ENCODE results near the gene ISLR2.

ISLR2 gene

DNA sequence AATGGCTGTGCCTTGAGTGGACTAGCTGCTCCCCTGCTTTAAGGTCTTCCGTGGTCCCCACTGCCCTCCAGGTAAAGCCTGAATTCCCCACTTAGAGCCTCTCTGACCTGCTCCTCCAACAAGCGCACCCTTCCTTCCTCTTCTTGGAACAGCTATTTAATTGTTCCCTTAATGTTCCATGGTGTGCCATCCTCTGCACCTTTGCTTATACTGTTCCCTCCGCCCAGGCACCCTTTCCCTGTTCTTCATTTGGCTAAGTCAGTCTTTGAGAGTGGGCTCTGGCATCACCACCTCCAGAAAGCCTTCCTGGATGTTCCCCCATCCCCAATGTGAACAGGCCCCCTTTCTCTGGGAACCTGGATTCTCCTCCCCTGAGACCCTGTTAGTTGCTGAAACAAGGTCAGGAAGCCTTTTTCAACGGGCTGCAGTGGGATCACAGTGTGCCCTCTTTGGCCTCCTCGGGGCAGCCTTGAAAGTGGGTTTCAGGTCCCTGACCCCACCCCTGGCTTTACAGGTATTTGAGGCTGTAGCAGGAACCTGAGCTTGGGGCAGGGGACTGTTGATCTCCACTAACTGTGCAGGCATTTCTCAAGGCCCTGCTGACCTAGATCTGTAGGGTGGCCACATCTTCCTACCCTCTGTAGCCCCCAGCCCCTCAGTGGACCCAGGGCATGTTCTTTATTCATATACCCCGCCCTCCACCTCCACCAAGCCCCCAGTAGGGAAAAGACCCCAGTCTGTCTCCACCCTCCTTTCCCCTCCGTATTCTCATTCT, 48.1 kb downstream of the ISLR2 start:
- DNase-seq: no peak

DNA sequence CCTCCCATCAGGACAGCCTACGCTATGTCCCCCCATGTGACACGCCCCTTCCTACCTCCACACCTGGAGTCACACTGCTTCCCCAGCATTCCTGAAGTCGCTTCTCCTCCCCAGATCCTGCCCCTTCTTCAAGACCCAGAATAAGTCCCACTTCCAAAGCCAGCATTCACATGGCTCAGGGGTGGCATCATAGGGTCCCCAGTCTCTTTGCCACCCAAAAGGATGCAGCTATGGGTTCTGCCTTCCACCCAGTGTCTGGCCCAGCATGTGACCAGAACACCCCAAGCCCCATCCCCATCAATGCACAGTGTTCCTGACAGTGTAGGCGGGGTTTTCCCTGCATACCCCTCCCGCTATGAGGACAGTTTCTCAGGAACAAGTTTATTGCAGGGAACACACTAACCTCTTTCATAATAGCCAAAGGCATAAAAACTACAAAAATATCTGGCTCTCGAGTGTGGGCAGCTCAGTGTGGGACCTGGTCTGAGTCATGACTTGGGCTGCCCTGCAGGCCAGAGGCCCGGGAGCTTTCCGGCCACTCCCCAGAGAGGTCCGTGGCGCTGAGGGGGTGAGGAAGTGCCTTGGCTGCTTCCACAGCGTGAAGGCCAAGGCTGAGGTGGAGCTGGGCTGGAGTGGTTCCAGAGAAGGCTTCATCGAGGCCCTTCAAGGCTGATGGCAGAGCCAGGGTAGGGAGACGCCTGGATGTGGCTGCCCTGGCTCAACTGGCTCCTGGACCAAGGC, 48.9 kb downstream of the ISLR2 start:
- no peak for DNase-seq

DNA sequence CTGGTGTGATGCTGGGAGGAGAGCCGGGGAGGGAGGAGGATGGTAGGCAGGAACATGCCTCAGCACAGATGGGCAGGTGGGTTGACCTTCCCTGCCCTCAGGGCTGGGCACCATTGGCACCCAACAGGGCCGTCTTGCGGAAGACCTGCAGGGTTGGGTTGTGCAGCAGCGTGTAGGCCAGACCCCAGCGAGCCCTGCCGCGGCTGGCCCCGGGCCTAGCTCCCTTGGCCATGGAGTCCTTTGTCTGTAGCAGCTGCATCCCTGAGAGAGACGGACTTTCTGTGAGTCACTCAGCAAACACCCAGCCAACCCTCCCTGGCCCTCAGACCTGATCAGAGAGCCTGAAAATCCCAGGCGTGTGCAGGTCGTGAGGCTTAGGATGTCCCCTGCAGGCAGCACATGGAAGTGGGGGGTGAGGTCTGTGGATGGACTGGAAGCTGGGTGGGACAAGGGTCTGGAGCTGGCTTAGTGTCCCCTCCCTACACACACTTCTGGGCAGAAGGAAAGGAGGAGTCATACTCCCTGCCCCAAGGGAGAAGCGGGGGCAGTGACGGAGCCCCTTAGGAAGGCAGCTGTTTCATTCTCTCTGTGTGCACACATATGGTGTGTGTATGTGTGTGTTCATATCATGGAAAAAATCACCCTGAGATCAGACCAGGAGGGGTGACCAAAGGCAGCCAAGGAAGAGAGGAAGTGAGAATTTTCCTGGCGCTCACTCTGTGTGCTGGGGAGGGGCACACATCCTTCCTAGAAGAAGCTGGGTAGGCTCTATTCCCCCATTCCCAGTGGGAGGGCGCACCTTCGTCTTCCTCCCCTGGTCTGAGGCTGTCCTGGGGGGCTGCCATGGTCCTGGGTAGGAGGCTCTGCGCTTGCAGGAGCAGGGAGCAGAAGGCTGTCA, 49.8 kb downstream of the ISLR2 start:
- DNase-seq: no peak

DNA sequence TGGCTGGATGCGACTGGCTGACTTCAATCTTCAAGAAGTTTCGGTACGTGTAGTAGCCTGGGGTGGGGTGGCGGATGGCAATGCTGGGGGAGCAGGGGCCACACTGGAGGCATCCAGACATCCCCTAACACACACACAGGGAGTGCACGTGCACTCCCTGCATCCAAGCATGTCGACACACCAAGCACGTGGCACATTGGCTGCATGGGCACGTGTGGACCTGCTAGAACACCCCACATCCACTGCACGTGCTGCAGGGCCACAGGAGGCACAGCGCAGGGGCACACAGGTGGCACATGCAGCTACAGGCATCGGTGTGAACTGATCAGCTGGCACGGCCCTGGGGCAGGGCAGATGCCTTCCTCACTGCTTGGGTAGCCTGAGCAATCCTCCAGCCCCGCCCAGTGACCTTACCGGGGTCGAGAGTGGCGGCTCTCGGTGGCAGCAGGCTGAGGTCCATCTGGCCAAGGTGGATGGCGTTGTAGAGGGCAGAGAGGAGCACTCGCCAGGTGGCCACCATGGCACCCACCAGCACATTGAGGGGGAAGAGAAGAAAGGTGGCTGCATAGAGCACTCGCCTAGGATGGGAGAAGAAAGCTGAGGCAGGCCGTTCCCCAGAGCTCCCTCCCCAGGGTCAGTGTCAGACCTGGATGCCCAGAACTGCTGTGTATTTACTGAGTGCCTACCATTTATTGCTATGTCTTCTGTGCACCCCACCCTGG, 50.7 kb downstream of the ISLR2 start:
- no peak for DNase-seq

DNA sequence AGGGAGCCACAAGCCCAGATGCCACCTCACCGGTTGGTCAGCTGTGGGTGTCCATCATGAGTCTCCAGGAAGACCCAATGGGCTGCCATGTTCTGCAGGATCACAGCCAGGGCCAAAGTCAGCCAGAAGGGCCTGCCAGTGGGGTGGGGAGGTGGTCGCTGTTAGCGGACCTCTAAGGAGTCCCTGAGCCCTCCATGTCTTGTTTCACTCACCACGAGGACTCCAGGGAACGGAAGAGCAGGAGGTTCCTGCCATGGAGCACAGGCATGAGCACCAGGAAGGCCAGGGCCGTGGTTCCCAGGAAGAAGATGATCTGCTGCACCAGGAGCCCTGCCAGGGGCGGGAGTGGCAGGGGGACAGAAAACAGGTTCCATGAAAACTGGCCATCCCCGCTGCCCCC, 51.7 kb downstream of the ISLR2 start:
- DNase-seq: no peak

DNA sequence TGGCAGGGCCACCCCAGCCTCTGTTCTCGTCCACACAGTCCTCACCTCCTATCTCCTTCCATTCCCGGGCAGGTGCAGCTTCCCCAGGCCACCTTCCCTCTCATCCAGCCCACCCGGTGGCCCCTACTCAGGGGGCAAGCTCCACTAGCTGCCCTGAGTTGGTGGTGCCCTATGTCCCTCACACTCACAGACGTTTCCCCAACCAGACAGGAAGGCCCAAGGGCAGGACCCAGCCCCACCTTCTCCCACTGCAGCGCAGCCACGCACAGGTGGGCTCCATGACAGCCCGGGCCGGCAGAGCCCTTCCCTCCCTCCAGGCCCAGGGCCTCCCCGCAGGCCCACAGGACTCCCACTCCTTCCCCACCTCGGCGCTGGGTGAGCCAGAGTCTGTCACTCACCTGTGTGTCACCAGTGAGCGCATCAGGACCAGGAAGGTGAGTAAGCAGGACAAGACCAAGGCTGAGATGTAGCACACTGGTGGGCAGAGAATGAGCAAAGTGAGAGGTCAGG, 54.3 kb downstream of the ISLR2 start:
- no peak for DNase-seq

DNA sequence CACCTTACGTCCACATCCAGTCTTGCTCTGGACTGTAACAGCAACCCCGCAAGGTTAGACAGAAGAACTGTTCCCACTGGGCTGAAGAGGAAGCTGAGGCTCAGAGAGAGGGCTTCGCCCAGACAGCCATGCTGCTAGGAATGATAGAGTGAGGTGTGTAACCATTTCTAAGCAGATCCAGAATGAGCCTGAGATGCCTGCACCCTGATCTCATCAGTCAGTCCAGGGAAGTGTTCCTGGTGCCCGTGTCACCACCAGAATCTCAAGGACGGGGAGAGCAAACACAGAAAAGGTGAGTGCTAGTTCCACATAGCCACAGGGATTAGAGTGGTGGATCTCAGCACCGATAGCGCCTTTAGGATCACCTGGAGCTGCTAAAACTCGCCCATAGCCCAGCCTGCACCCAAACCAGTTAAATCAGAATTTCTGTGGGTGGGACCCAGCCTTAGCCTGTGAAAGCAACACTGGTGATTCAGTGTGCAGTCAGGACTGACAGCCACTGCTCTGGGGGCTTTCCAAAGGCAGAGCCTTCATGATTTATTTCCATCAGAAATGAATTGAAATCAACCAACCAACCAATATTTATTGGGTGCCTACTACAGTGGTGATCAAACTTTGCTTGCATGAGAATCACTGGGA, 55.4 kb downstream of the ISLR2 start:
- no peak for DNase-seq
